K562 (cell line): ENCODE results near the gene HSPA1B. TPM values are rescaled to one million over a fixed set of nuclear protein-coding genes. Genes with fewer than 3 reads are reported as not detected.

Experiments used
- DACH1 ChIP-seq: fragments of 450-650 bp; IDR thresholded peaks from 2 replicates; pipeline ENCODE4 v1.6.1; 2018; ENCODE audit not compliant: partially characterized antibody
- EHMT2 ChIP-seq: fragments of 450-650 bp; IDR thresholded peaks from 2 replicates; pipeline ENCODE4 v1.6.1; 2018; ENCODE audit warnings: antibody characterized with exemption
- GTF2E2 ChIP-seq: fragments of 200-800 bp; sonication (Bioruptor generic); IDR thresholded peaks from 2 replicates; pipeline ENCODE4 v1.6.1; 2016; ENCODE audit warnings: missing genetic modification characterization, missing compliant biosample characterization
- KAT8 ChIP-seq: fragments of 450-650 bp; IDR thresholded peaks from 2 replicates; pipeline ENCODE4 v1.6.1; 2016; ENCODE audit warnings: low read depth, mild to moderate bottlenecking
- KDM5B ChIP-seq: fragments of 200-600 bp; sonication (generic); IDR thresholded peaks from 2 replicates; pipeline ENCODE4 v1.6.1; 2012; ENCODE audit warnings: low read depth, mild to moderate bottlenecking, moderate library complexity, low read length, control low read depth, inconsistent platforms; ENCODE audit not compliant: insufficient replicate concordance
- MLLT1 ChIP-seq, 2 experiments: fragments of 450-650 bp; IDR thresholded peaks; 2 replicates each; pipeline ENCODE4 v1.6.1; 2016
- RERE ChIP-seq: sonication (generic); formaldehyde crosslinking; IDR thresholded peaks from 2 replicates; pipeline ENCODE4 v1.8.0; 2023; ENCODE audit warnings: missing genetic modification reagents, mild to moderate bottlenecking, borderline replicate concordance
- STAG1 ChIP-seq: sonication (generic); formaldehyde crosslinking; IDR thresholded peaks from 2 replicates; pipeline ENCODE4 v1.5.0; 2020; ENCODE audit warnings: missing genetic modification reagents, borderline replicate concordance
- STAT5A ChIP-seq: IDR thresholded peaks from 2 replicates; pipeline ENCODE4 v1.6.1; 2012; ENCODE audit warnings: low read length, inconsistent platforms, borderline replicate concordance
- TEAD2 ChIP-seq: fragments of 450-650 bp; IDR thresholded peaks from 2 replicates; pipeline ENCODE4 v1.6.1; 2016; ENCODE audit warnings: missing genetic modification characterization, control low read depth, missing compliant biosample characterization
- TFE3 ChIP-seq: fragments of 450-650 bp; formaldehyde crosslinking; IDR thresholded peaks from 2 replicates; pipeline ENCODE4 v1.4.0; 2020; ENCODE audit warnings: mild to moderate bottlenecking, mixed read lengths
- ZBED1 ChIP-seq: IDR thresholded peaks from 2 replicates; pipeline ENCODE4 v1.6.1; 2014
- ZBTB17 ChIP-seq: fragments of 450-650 bp; formaldehyde crosslinking; IDR thresholded peaks from 2 replicates; pipeline ENCODE4 v1.4.0; 2020; ENCODE audit warnings: mild to moderate bottlenecking
- ZBTB8A ChIP-seq: fragments of 450-650 bp; IDR thresholded peaks from 2 replicates; pipeline ENCODE4 v1.6.1; 2018; ENCODE audit warnings: mild to moderate bottlenecking, moderate library complexity; ENCODE audit not compliant: partially characterized antibody
- ZNF277 ChIP-seq: fragments of 250-450 bp; sonication (Bioruptor Pico); IDR thresholded peaks from 2 replicates; pipeline ENCODE4 v1.8.0; 2022; ENCODE audit warnings: inconsistent platforms, mild to moderate bottlenecking, moderate library complexity, borderline replicate concordance
- polyA plus RNA-seq, 8 experiments: library from polyadenylated mRNA; depleted of rRNA in 4 of 8; stranded (reverse) in 5 of 8; unstranded in 3 of 8; fragments of >200 nt; fragmentation: Nextera tagmentation in 2 of 8; fragmentation: Illumina TruSeq in 1 of 8; extraction: Ambion mirVana in 2 of 8; extraction: Trizol in 1 of 8; gene quantifications; 2 replicates each; pipeline versions ENCODE4 v1.2.1 to v1.2.3, GENCODE V29; 2011 to 2014; ENCODE audit warnings: inconsistent platforms in 1 of 8, missing spikeins in 1 of 8
- total RNA-seq, 7 experiments: library from RNA; depleted of rRNA in 6 of 7; stranded (reverse); fragments of >200 nt in 6 of 7; fragmentation: Illumina TruSeq in 2 of 7; extraction: Trizol in 2 of 7; gene quantifications; 2 replicates each; pipeline versions ENCODE4 v1.2.1 to v1.2.3, GENCODE V29; 2011 to 2021; ENCODE audit warnings: low replicate concordance in 1 of 7
- TF ChIP-seq, protein P1 (sequence below): fragments of 450-650 bp; IDR thresholded peaks from one replicate; pipeline ENCODE4 v1.6.1; 2018; ENCODE audit warnings: mild to moderate bottlenecking, moderate library complexity; ENCODE audit not compliant: partially characterized antibody

The HSPA1B gene
- total and polyA plus RNA-seq, 9 of the 15 experiments (the other 6 are each of a cell fraction or from before 2014, with no cell fraction given): 0.27 to 227 (median 51.2) TPM

- TF ChIP-seq ZBED1 (peak; percentile 97; the same call in 1 of the 2 replicates), GTF2E2 (peak; percentile 95), STAG1 (CRISPR knock-in tag) (no peak), TFE3 (CRISPR knock-in tag) (0 out of 2 replicates have a peak, but pooled peaks have one; percentile 0), ZBTB8A (no peak), DACH1 (no peak), TEAD2 (no peak), KDM5B (peak; percentile 99), STAT5A (no peak), ZNF277 (CRISPR knock-in tag) (no peak), ZBTB17 (CRISPR knock-in tag) (peak; percentile 87), RERE (CRISPR knock-in tag) (0 out of 2 replicates have a peak, but pooled peaks have one; percentile 85), KAT8 (no peak), EHMT2 (no peak), MLLT1 (IDR thresholded peaks at IDR 0.05) (peak; percentile 97 to 98)
- TF ChIP-seq, protein P1, sequence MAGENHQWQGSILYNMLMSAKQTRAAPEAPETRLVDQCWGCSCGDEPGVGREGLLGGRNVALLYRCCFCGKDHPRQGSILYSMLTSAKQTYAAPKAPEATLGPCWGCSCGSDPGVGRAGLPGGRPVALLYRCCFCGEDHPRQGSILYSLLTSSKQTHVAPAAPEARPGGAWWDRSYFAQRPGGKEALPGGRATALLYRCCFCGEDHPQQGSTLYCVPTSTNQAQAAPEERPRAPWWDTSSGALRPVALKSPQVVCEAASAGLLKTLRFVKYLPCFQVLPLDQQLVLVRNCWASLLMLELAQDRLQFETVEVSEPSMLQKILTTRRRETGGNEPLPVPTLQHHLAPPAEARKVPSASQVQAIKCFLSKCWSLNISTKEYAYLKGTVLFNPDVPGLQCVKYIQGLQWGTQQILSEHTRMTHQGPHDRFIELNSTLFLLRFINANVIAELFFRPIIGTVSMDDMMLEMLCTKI: no peak
These were observed 12.3 kb upstream of the HSPA1B start, which contains the start of the genes HSPA1A and HSPA1L (continued) for GRCh38 chr6:31815025-31815838.
